Dedifferentiated amniotic fluid mesenchymal stem cell (primary cell): Measurements from ENCODE around the gene NAPB.

Experiments used
- DNase-seq: peaks from one replicate; pipeline ENCODE4 v3.0.0-alpha.2; 2016; ENCODE audit errors: extremely low spot score

Gene NAPB

DNA sequence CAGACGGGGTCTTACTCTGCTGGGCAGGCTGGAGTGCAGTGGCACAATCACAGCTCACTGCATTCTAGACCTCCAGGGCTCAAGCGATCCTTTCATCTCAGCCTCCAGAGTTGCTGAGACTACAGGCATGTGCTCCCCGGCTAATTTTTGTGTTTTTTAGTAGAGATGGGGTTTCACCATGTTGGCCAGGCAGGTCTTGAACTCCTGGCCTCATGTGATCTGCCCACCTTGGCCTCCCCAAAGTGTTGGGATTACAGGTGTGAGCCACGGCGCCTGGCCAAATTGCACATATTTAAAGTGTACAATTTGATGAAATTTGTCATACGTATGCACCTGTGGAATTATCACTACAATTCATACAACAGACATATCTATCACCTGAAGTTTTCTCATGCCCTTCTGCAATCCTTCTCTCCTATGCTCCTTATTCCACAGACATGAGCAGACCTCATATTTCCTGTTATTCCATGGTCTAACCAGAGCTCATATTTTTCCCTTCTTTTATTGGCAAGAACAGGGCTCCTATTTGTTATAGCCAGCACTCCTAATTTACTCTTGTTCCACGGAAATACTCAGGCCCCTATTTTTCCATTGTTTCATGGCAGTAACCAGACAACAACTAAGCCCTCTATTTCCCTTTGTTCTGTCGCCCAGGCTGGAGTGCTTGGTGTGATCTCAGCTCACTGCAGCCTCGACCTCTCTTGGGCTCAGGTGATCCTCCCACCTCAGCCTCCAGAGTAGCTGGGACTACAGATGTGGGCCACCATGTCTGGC lies 16.0 kb upstream of the NAPB start:
- no peak for DNase-seq

GRCh38 chr20:23436681-23437080 lies 15.4 kb upstream of the NAPB start:
- no peak for DNase-seq

DNA sequence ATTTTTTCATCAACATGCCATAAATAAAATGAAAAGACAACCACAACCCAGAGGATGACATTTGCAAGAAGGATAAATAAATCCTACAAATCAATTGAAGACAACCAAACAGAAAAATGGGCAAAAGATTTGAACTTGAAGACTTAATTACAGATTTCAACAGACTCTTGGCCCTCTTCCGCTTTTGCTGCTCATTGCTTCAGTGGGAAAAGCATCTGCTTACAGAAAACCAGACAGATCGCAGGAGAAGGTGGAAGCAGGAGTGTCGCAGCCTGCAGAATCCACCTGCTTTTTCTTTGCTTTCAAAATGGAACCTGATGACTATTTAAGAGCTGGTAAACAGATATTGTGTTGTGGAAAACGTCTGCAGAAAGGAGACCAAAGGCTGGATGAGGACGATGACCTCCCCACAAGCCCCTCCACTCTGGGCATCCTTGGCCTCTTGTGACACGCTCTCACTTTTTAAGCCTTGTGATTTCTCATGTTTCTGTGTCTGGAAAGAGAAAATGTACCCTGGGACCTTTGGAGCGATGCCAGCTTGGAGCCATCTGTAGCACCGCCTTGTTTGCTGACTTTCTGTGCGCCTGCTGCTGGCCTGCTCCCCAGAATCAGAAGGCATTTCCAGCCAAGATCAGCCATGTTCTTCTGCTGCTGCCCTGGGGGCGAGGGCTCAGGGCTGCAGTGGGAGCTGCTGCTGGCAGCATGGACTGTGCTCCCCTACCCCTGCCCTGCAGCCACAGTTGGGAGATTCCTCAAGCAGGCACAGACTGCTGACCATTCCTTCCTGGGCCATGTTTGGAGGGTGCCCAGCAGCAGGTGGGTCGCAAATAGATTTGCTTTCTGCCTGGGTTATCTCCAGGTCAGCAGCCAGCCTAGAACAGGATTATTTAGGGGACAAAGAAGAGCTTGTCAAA lies 14.6 kb upstream of the NAPB start:
- no peak for DNase-seq

DNA sequence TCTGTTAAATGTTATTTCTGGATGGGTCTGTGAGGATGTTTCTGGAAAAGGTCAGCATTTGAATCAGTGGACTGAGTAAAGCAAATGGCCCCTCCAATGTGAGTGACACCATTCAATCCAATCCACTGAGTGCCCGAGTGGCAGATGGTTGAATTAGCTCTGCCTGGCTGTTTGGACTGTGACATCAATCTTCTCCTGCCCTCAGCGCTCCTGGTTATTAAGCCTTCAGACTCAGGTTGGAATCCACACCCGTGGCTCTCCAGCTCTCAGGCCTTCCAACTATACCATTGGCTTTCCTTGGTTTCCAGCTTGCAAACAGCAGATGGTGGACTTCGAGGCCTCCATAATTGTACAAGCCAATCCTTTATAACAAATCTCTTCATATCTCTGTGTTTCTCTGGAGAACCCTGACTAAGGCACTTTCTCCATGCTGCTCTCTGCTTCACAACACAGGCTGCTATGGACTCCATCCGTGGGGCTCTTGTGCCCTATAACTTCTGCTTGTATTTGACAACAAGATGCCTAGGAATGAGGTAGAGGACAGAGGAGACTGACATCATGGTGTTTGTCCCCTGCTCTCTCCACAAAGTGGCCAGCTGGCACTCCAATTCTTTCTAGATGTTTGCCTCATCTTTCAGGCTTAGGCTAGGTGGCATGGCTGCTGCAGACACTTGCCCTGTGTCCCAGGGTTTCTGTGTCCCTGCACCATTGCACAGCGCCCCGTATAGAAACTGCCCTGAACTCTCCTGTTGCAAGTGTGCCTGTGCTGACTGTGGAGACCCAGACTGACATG lies 13.4 kb upstream of the NAPB start:
- no peak for DNase-seq

- no peak for DNase-seq
Observed at GRCh38 chr20:23433628-23434027, 12.3 kb upstream of the NAPB start.

DNA sequence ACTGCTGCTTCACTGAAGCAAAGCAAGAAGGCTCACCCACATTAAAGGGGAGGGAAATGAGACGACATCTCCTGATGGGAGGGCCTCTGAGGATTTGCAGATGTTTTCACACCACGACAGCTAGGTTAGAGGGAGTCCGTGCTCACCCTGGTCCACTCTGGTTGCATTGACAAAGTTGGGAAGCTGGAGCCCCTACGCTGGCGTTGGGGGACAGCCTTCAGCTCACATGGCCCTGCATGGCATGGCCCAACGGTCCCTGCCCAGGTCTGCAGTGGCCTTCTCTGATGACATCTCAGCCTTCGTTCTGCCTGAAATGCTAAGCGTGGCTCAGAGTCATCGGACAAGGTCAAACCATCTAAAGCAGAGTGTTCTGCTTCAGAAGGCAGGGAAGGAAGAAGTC lies 3.8 kb upstream of the NAPB start:
- DNase-seq = no peak

GRCh38 chr20:23419995-23420901 lies 1.0 kb downstream of the NAPB start:
- peak; percentile 70 for DNase-seq

DNA sequence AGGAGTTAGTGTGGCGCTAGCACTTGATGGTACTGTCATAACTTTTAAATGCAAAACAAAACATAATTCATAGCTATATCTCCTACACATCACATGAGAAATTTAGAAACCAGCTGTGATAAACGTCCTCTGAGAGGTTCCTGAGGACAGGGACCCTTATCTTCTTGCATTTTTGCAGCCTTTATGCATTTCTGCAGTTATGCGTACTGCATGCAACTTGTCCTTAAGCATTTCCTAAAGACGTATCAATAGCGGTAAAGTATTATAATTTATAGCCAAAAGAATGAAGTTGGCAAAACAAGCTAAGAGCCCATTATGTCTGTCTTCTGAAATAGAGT lies 1.7 kb downstream of the NAPB start:
- DNase-seq = no peak

DNA sequence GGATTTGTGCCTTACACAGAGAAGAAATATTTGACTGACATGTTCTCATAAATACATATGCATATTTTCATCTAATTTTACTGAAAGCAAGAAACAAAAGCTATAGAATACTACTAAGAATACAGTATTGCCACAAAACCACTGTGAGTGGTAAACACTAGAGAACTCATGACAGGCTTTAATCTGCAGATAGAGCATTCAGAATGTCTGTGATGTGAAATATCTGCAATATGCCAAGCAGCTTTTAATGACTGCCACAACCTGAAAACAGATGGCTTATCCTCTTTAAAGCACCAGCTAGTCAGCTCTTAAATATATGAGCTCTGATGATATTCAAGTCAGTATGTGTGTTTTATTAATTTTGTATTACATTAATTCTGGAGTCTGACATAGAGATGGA lies 3.4 kb downstream of the NAPB start:
- DNase-seq = no peak

DNA sequence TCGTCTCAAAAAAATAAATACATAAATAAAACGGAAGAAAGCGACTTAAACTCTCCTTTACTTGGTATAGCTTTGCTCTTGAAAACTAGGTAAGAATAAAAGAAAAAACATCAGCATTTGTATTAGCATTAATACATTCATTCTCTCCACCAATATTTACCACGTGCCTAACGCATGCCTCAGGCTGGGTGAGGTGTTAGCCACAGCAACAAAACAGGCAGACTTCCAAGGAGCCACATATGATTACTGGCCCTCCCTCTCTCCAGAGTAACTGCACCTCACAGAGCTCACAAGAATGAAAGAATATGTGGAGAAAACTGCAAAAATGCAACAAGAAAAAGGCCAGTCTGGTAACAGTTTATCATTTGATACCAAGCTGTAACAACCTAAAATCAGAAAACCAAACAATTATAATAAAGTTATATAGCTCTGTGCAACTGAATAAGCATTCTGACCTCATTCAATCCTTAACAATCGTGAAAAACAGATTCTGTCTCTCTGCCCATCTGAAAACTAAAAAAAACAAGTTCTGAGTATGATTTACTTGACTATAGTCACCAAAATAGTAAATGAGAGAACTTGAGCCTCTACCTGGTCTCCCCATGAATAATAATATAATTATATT lies 5.2 kb downstream of the NAPB start:
- no peak for DNase-seq

DNA sequence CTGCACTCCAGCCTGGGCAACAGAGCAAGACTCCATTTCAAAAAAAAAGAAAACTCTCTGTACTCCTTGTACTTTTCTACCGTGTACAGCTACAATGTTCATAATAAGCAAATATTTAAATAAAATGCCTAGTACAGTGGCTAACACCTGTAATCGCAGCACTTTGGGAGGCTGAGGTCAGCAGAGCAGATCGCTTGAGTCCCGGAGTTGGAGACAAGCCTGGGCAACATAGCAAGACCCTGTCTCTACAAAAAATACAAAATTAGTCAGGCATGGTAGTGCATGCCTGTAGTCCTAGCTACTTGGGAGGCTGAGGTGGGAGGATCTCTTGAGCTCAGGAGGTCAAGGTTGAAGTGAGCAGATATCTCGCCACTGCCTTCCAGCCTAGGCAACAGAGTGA lies 5.7 kb downstream of the NAPB start:
- DNase-seq = no peak

- DNase-seq = no peak
Observed at GRCh38 chr20:23414526-23415188, 6.6 kb downstream of the NAPB start.

GRCh38 chr20:23413862-23414422 lies 7.3 kb downstream of the NAPB start:
- no peak for DNase-seq

GRCh38 chr20:23412026-23412425 lies 9.3 kb downstream of the NAPB start:
- DNase-seq = peak; percentile 52

DNA sequence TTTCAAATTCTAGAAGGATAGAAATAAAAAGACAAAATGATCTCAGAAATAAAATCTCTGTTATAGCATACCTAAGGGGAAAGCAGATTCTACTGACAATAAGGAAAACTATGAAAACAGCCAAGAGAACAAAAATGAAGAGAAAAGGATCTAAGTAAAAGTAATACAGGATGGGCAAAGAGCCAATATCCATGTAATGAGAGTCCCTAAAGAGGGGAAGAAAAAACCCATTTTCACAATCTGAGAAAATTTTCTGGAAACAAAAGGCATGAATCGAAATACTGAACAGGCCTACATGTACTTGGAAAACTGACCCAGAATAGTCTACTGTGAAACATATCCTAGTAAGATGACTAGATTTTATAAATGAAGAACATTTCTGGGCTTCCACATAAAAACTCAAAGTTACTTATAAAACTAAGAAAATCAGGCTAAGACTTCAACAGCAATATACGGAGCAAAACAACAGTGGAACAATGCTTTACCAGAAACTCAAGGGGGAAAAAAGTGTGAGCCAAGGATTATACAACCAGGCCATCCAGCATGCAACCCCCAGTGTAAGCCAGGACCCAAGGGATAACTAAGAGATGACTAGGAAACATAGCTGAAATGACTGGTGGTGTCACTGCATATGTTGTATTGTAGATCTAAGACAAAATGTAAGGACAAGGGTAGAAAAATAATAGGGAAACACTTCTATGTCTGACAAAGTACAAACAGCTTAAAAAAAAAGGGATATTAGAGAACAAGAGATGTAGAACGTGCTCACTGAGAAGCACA lies 10.2 kb downstream of the NAPB start:
- no peak for DNase-seq

- no peak for DNase-seq
Observed at GRCh38 chr20:23409800-23410199, 11.5 kb downstream of the NAPB start.

- no peak for DNase-seq
Observed at GRCh38 chr20:23408957-23409356, 12.3 kb downstream of the NAPB start.

DNA sequence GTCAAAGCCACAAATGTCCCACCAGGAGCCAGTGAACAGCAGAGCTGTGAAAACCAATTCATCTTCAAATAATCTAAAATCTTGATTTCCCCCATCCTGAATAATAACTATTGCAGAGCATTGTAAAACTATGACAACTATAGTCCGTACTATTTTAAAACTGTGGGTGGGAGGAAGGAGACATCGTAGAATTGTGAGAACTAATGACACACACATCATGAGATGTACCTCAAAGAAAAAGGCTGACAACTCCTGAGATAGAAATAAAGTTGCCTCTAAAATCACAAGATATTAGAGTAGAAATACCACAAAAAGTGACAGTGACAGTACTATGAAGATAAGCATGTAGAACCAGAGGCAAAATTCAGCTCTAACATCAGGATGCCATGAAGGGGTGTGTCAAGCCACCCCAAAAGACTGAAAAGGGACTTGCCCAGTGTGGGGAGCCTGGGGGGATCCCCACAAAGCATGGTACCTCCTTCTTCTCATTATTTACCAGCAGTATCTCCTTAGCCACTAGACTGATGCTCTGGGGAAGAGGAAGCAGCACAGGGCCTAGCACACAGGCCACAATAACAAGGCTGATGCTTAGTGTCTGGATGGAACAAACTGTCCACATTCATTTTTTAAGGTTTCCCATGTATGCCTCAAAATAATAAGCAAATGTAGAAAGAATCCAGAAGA lies 13.4 kb downstream of the NAPB start:
- DNase-seq = no peak

- no peak for DNase-seq
Observed at GRCh38 chr20:23406880-23407279, 14.4 kb downstream of the NAPB start.
